Skeletal muscle satellite cell (primary cell): ENCODE data around the gene ETFA.

Experiments used
- H3K27me3 ChIP-seq: 2 replicates; pipeline ENCODE4 v1.7.0; 2013; ENCODE audit warnings: low read length; ENCODE audit not compliant: control insufficient read depth, insufficient read depth
- H3K36me3 ChIP-seq: 2 replicates; pipeline ENCODE4 v1.7.0; 2013; ENCODE audit warnings: mild to moderate bottlenecking, control low read depth, low read length; ENCODE audit not compliant: insufficient read depth
- H3K4me1 ChIP-seq: 2 replicates; pipeline ENCODE4 v1.7.0; 2013; ENCODE audit warnings: low read length; ENCODE audit not compliant: control insufficient read depth, insufficient read depth
- H3K4me2 ChIP-seq: 2 replicates; pipeline ENCODE4 v1.7.0; 2013; ENCODE audit warnings: mild to moderate bottlenecking, low read length
- H3K4me3 ChIP-seq: 2 replicates; pipeline ENCODE4 v1.7.0; 2013; ENCODE audit warnings: low read length
- H3K9ac ChIP-seq: 2 replicates; pipeline ENCODE4 v1.7.0; 2013; ENCODE audit warnings: mild to moderate bottlenecking, low read depth, low read length, moderate library complexity
- H3K9me3 ChIP-seq: replicated peaks from 2 replicates; pipeline ENCODE4 v1.7.0; 2013; ENCODE audit warnings: mild to moderate bottlenecking, control low read depth, low read length

ETFA gene

GRCh38 chr15:76259392-76259791, 51.9 kb downstream of the ETFA start:
- Histone ChIP-seq H3K9me3 (peaks cover 9% of the 10 kb centered on the region), H3K4me3 (no peak overlapping the region), H3K36me3 (peaks cover 26% of the 10 kb centered on the region), H3K9ac (no peak overlapping the region), H3K4me2 (no peak overlapping the region), H3K27me3 (no peaks in the 10 kb centered on the region), H3K4me1 (no peaks in the 10 kb centered on the region)

GRCh38 chr15:76258460-76258859, 52.8 kb downstream of the ETFA start:
- Histone ChIP-seq H3K27me3 (no peaks in the 10 kb centered on the region), H3K4me2 (no peak overlapping the region), H3K4me3 (no peak overlapping the region), H3K36me3 (peaks cover 21% of the 10 kb centered on the region), H3K9me3 (peaks cover 7% of the 10 kb centered on the region), H3K4me1 (no peaks in the 10 kb centered on the region), H3K9ac (no peak overlapping the region)

GRCh38 chr15:76253691-76254473, 57.4 kb downstream of the ETFA start:
- no peaks in the 10 kb centered on the region for H3K9me3 ChIP-seq
- no peak overlapping the region for H3K4me3 ChIP-seq
- no peak overlapping the region for H3K4me2 ChIP-seq
- no peaks in the 10 kb centered on the region for H3K4me1 ChIP-seq
- H3K27me3 ChIP-seq: no peaks in the 10 kb centered on the region
- no peak overlapping the region for H3K9ac ChIP-seq
- H3K36me3 ChIP-seq: no peaks in the 10 kb centered on the region

GRCh38 chr15:76252249-76252648, 59.0 kb downstream of the ETFA start:
- H3K27me3 ChIP-seq: no peaks in the 10 kb centered on the region
- H3K4me1 ChIP-seq: no peaks in the 10 kb centered on the region

GRCh38 chr15:76251717-76252116, 59.6 kb downstream of the ETFA start:
- Histone ChIP-seq H3K4me3 (no peak overlapping the region), H3K4me2 (no peak overlapping the region), H3K36me3 (no peaks in the 10 kb centered on the region)

More at GRCh38 chr15:76252249-76252648, 59.0 kb downstream of the ETFA start:
- Histone ChIP-seq H3K36me3 (no peaks in the 10 kb centered on the region), H3K9me3 (no peaks in the 10 kb centered on the region), H3K9ac (no peak overlapping the region), H3K4me2 (no peak overlapping the region), H3K4me3 (no peak overlapping the region)

GRCh38 chr15:76245072-76245610, 66.1 kb downstream of the ETFA start:
- no peak overlapping the region for H3K4me3 ChIP-seq
- no peaks in the 10 kb centered on the region for H3K4me1 ChIP-seq
- H3K4me2 ChIP-seq: no peak overlapping the region
- no peaks in the 10 kb centered on the region for H3K9me3 ChIP-seq
- no peak overlapping the region for H3K9ac ChIP-seq
- no peaks in the 10 kb centered on the region for H3K27me3 ChIP-seq
- H3K36me3 ChIP-seq: peaks cover 8% of the 10 kb centered on the region

More at GRCh38 chr15:76251717-76252116, 59.6 kb downstream of the ETFA start:
- Histone ChIP-seq H3K9me3 (no peaks in the 10 kb centered on the region), H3K9ac (no peak overlapping the region), H3K4me1 (no peaks in the 10 kb centered on the region), H3K27me3 (no peaks in the 10 kb centered on the region)

- no peaks in the 10 kb centered on the region for H3K4me1 ChIP-seq
- no peak overlapping the region for H3K9ac ChIP-seq
- peaks cover 8% of the 10 kb centered on the region for H3K36me3 ChIP-seq
- no peaks in the 10 kb centered on the region for H3K27me3 ChIP-seq
- no peak overlapping the region for H3K4me2 ChIP-seq
- no peaks in the 10 kb centered on the region for H3K9me3 ChIP-seq
- no peak overlapping the region for H3K4me3 ChIP-seq
Measured at GRCh38 chr15:76239786-76240185, 71.5 kb downstream of the ETFA start.

- no peaks in the 10 kb centered on the region for H3K27me3 ChIP-seq
- H3K9me3 ChIP-seq: no peaks in the 10 kb centered on the region
- no peak overlapping the region for H3K4me2 ChIP-seq
- H3K4me1 ChIP-seq: no peaks in the 10 kb centered on the region
- H3K36me3 ChIP-seq: no peaks in the 10 kb centered on the region
- no peak overlapping the region for H3K4me3 ChIP-seq
- H3K9ac ChIP-seq: no peak overlapping the region
Measured at GRCh38 chr15:76236350-76236749, 74.9 kb downstream of the ETFA start.

GRCh38 chr15:76235186-76235826, 76.0 kb downstream of the ETFA start:
- Histone ChIP-seq H3K9me3 (no peaks in the 10 kb centered on the region), H3K9ac (no peak overlapping the region), H3K4me3 (no peak overlapping the region), H3K36me3 (peaks cover 6% of the 10 kb centered on the region), H3K27me3 (no peaks in the 10 kb centered on the region), H3K4me1 (no peaks in the 10 kb centered on the region), H3K4me2 (no peak overlapping the region)

- Histone ChIP-seq H3K9me3 (no peaks in the 10 kb centered on the region), H3K4me1 (no peaks in the 10 kb centered on the region), H3K36me3 (peaks cover 10% of the 10 kb centered on the region), H3K27me3 (no peaks in the 10 kb centered on the region), H3K4me2 (no peak overlapping the region), H3K4me3 (no peak overlapping the region), H3K9ac (no peak overlapping the region)
Measured at GRCh38 chr15:76234337-76234889, 76.9 kb downstream of the ETFA start.

GRCh38 chr15:76233921-76234320, 77.3 kb downstream of the ETFA start:
- Histone ChIP-seq H3K4me3 (no peak overlapping the region), H3K27me3 (no peaks in the 10 kb centered on the region), H3K9ac (no peak overlapping the region), H3K9me3 (no peaks in the 10 kb centered on the region), H3K36me3 (peaks cover 14% of the 10 kb centered on the region), H3K4me1 (no peaks in the 10 kb centered on the region), H3K4me2 (no peak overlapping the region)
